Fibroblast of lung (primary cell): ENCODE results near the gene ZSWIM1.

Experiments
- EZH2 ChIP-seq: IDR thresholded peaks from 2 replicates; pipeline ENCODE4 v1.5.1; 2012; ENCODE audit warnings: low read length, control low read depth, mild to moderate bottlenecking; ENCODE audit errors: missing control alignments
- TF ChIP-seq, protein P1 (sequence below), 2 donors: IDR thresholded peaks in 1 of 2; conservative IDR thresholded peaks in 1 of 2; 1 replicate in 1 of 2; 2 replicates in 1 of 2; pipeline ENCODE4 v1.5.1; 2011 to 2012; ENCODE audit warnings: low read length in 2 of 2, control low read depth in 1 of 2, inconsistent platforms in 1 of 2, low read depth in 1 of 2, mild to moderate bottlenecking in 1 of 2

- TF ChIP-seq, protein P1, sequence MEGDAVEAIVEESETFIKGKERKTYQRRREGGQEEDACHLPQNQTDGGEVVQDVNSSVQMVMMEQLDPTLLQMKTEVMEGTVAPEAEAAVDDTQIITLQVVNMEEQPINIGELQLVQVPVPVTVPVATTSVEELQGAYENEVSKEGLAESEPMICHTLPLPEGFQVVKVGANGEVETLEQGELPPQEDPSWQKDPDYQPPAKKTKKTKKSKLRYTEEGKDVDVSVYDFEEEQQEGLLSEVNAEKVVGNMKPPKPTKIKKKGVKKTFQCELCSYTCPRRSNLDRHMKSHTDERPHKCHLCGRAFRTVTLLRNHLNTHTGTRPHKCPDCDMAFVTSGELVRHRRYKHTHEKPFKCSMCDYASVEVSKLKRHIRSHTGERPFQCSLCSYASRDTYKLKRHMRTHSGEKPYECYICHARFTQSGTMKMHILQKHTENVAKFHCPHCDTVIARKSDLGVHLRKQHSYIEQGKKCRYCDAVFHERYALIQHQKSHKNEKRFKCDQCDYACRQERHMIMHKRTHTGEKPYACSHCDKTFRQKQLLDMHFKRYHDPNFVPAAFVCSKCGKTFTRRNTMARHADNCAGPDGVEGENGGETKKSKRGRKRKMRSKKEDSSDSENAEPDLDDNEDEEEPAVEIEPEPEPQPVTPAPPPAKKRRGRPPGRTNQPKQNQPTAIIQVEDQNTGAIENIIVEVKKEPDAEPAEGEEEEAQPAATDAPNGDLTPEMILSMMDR (conservative IDR thresholded peaks at IDR 0.05 in 1 of 2, IDR thresholded peaks at IDR 0.05 in 1 of 2; ENCODE audit: low read depth in 1 of 2, low read length in 2 of 2) = no peak
- TF ChIP-seq EZH2 = no peak
These were observed 46.9 kb upstream of the ZSWIM1 start for GRCh38 chr20:45833883-45834796.
